Right cardiac atrium (tissue), 5 donors: ENCODE measurements around the gene ARFGEF3. TPM values are rescaled to one million over a fixed set of nuclear protein-coding genes. Genes with fewer than 3 reads are reported as not detected.
"Not testable (repeated sequence)": the region's sequence is repeated elsewhere in the genome, so short reads cannot be mapped to it uniquely, and the experiment has no call there.

Source experiments
- ATAC-seq, 2 donors: fragments of 200-7000 bp; cut with Tn5 transposase; one replicate each; pipeline versions ENCODE4 v1.8.0 to v1.9.1; 2020; ENCODE audit warnings: moderate library complexity in 2 of 2, mild to moderate bottlenecking in 1 of 2
- DNase-seq, 3 donors: peaks; one replicate each; pipeline ENCODE4 v3.0.0-alpha.2; 2020
- H3K27ac ChIP-seq: one replicate; pipeline ENCODE4 v1.5.1; 2013; ENCODE audit warnings: mild to moderate bottlenecking, low read length, control low read depth, moderate library complexity
- H3K27me3 ChIP-seq: one replicate; pipeline ENCODE4 v1.6.1; 2013; ENCODE audit not compliant: control insufficient read depth, insufficient read depth
- H3K4me1 ChIP-seq: one replicate; pipeline ENCODE4 v1.6.1; 2013; ENCODE audit warnings: low read length; ENCODE audit not compliant: control insufficient read depth, insufficient read depth
- H3K4me3 ChIP-seq: one replicate; pipeline ENCODE4 v1.5.1; 2013; ENCODE audit warnings: low read length, control low read depth
- H3K9me3 ChIP-seq: one replicate; pipeline ENCODE4 v1.6.1; 2013; ENCODE audit warnings: low read length; ENCODE audit not compliant: control insufficient read depth
- WGBS: extraction: QIAGEN DNeasy Blood & Tissue Kit; methylation state at CpG from one replicate; pipeline ENCODE4 v1.1.7; 2013; 5-methylcytosine and 5-hydroxymethylcytosine counted together
- intact Hi-C, 4 donors: fragments of 100-400 bp; cut with DNase I; formaldehyde crosslinking; loops; one replicate each; pipeline versions ENCODE4 v1.11.0 to v1.14.0; 2022 to 2023
- polyA plus RNA-seq: library from polyadenylated mRNA; stranded (reverse); fragments of 200-250 nt; gene quantifications from one replicate; pipeline ENCODE4 v1.2.3, GENCODE V29; 2013
- total RNA-seq, 4 donors: library from RNA; stranded (reverse); fragmentation: NEBNext Ultra II Directional; extraction: Animal tissue kit (Norgen Biotek cat#: 25700); gene quantifications; one replicate each; pipeline ENCODE4 v1.2.1, GENCODE V29; 2021
- donor health status: healthy with polysubstance abuse.
- donor health status: DM: no; HTN: yes; CAD: no.
- donor health status: DM: no; HTN: no; CAD: no.
- donor health status: DM: no; HTN: yes; CAD: no; lungs with severe emphysema.
- donor health status: DM: yes; HTN: yes; CAD: no.

Gene ARFGEF3
- total and polyA plus RNA-seq, 5 donors = 0.63 to 2.0 (median 1.5) TPM

- H3K4me3 ChIP-seq = no peak overlapping the region
- H3K9me3 ChIP-seq = no peaks in the 10 kb centered on the region
- 64% methylated on average over 6 of the region's 6 CpGs for WGBS
- H3K27me3 ChIP-seq = no peaks in the 10 kb centered on the region
- H3K4me1 ChIP-seq = no peaks in the 10 kb centered on the region
- H3K27ac ChIP-seq = no peak overlapping the region
- intact Hi-C loops = no loop called here
- no peak for DNase-seq
- no peak for ATAC-seq
Measured at GRCh38 chr6:138198430-138199091, 36.8 kb downstream of the ARFGEF3 start.

GRCh38 chr6:138201836-138202235 is 40.1 kb downstream of the ARFGEF3 start:
- DNase-seq = no peak
- Histone ChIP-seq H3K9me3 (no peaks in the 10 kb centered on the region), H3K27ac (no peak overlapping the region), H3K4me3 (no peak overlapping the region), H3K27me3 (no peaks in the 10 kb centered on the region), H3K4me1 (no peaks in the 10 kb centered on the region)
- intact Hi-C loops = no loop called here
- WGBS = 95% methylated on average over 4 of the region's 4 CpGs
- no peak for ATAC-seq

GRCh38 chr6:138203315-138203714 is 41.6 kb downstream of the ARFGEF3 start:
- Histone ChIP-seq H3K9me3 (no peaks in the 10 kb centered on the region), H3K27ac (no peak overlapping the region), H3K4me1 (no peaks in the 10 kb centered on the region), H3K27me3 (no peaks in the 10 kb centered on the region), H3K4me3 (no peak overlapping the region)
- ATAC-seq (no peak), DNase-seq (no peak)
- 92% methylated on average over 2 of the region's 2 CpGs for WGBS
- intact Hi-C loops = no loop called here

- Histone ChIP-seq H3K27me3 (no peaks in the 10 kb centered on the region), H3K4me3 (no peak overlapping the region), H3K4me1 (no peaks in the 10 kb centered on the region), H3K27ac (no peak overlapping the region), H3K9me3 (no peaks in the 10 kb centered on the region)
- no peak for ATAC-seq
- intact Hi-C loops = no loop called here
- no peak for DNase-seq
Measured at GRCh38 chr6:138204303-138204702, 42.6 kb downstream of the ARFGEF3 start.

GRCh38 chr6:138204792-138205384 is 43.1 kb downstream of the ARFGEF3 start:
- ATAC-seq (no peak), DNase-seq (no peak)
- Histone ChIP-seq H3K9me3 (no peaks in the 10 kb centered on the region), H3K27me3 (no peaks in the 10 kb centered on the region), H3K27ac (no peak overlapping the region), H3K4me3 (no peak overlapping the region), H3K4me1 (no peaks in the 10 kb centered on the region)
- 90% methylated on average over 4 of the region's 4 CpGs for WGBS
- intact Hi-C loops = no loop called here

GRCh38 chr6:138205437-138206094 is 43.8 kb downstream of the ARFGEF3 start:
- H3K27ac ChIP-seq = no peak overlapping the region
- H3K27me3 ChIP-seq = no peaks in the 10 kb centered on the region
- ATAC-seq = peak in 1 of 2 donors; percentile 50
- intact Hi-C loops = no loop called here
- no peak for DNase-seq
- H3K4me3 ChIP-seq = no peak overlapping the region
- WGBS = 49% methylated on average over 5 of the region's 5 CpGs
- no peaks in the 10 kb centered on the region for H3K9me3 ChIP-seq
- no peaks in the 10 kb centered on the region for H3K4me1 ChIP-seq

- Histone ChIP-seq H3K4me3 (no peak overlapping the region), H3K9me3 (no peaks in the 10 kb centered on the region), H3K27ac (no peak overlapping the region), H3K27me3 (no peaks in the 10 kb centered on the region), H3K4me1 (no peaks in the 10 kb centered on the region)
- intact Hi-C loops = no loop called here
- peak in 1 of 2 donors; percentile 36 for ATAC-seq
- no peak for DNase-seq
Measured at GRCh38 chr6:138206862-138207261, 45.1 kb downstream of the ARFGEF3 start.

- H3K9me3 ChIP-seq = no peaks in the 10 kb centered on the region
- WGBS = 76% methylated on average over 2 of the region's 2 CpGs
- H3K27ac ChIP-seq = no peak overlapping the region
- H3K27me3 ChIP-seq = no peaks in the 10 kb centered on the region
- intact Hi-C loops = no loop called here
- H3K4me1 ChIP-seq = no peaks in the 10 kb centered on the region
- DNase-seq (no peak), ATAC-seq (no peak)
- H3K4me3 ChIP-seq = no peak overlapping the region
Measured at GRCh38 chr6:138211048-138211581, 49.4 kb downstream of the ARFGEF3 start.

- intact Hi-C loops = no loop called here
- H3K9me3 ChIP-seq = no peaks in the 10 kb centered on the region
- H3K4me1 ChIP-seq = no peaks in the 10 kb centered on the region
- ATAC-seq = no peak
- 70% methylated on average over 5 of the region's 5 CpGs for whole genome bisulfite sequencing
- DNase-seq = no peak
- H3K4me3 ChIP-seq = no peak overlapping the region
- H3K27me3 ChIP-seq = no peaks in the 10 kb centered on the region
- no peak overlapping the region for H3K27ac ChIP-seq
Measured at GRCh38 chr6:138211601-138212000, 49.9 kb downstream of the ARFGEF3 start.

- H3K4me1 ChIP-seq, DNase-seq, H3K27me3 ChIP-seq, ATAC-seq, H3K9me3 ChIP-seq, H3K4me3 ChIP-seq, intact Hi-C loops, H3K27ac ChIP-seq: not testable (repeated sequence)
- 97% methylated on average over 2 of the region's 2 CpGs for WGBS
Measured at GRCh38 chr6:138212530-138212929, 50.8 kb downstream of the ARFGEF3 start.

- no peaks in the 10 kb centered on the region for H3K4me1 ChIP-seq
- H3K27me3 ChIP-seq = no peaks in the 10 kb centered on the region
- no peaks in the 10 kb centered on the region for H3K9me3 ChIP-seq
- no peak overlapping the region for H3K4me3 ChIP-seq
- no peak for ATAC-seq
- intact Hi-C loops = no loop called here
- H3K27ac ChIP-seq = no peak overlapping the region
- WGBS = 66% methylated on average over 7 of the region's 7 CpGs
- no peak for DNase-seq
Measured at GRCh38 chr6:138215093-138215782, 53.5 kb downstream of the ARFGEF3 start.
